Measurements from ENCODE around the gene CEP76. TPM values are rescaled to one million over a fixed set of nuclear protein-coding genes. Genes with fewer than 3 reads are reported as not detected.
A peak's percentile ranks its signal among the peaks of the same experiment; 100 is the strongest.

The CEP76 gene
- total RNA-seq, 1 experiment from 2014 or later = 18.6 TPM

- Histone ChIP-seq H3K4me1 (ENCODE audit: insufficient read depth, low read length) (no peaks in the 10 kb centered on the region; the same call in 1 of the 2 replicates), H2AK5ac (ENCODE audit: insufficient read length, low read length) (no peak overlapping the region), H3K56ac (ENCODE audit: insufficient read length, low read depth, low read length) (no peak overlapping the region), H3K4me2 (ENCODE audit: insufficient read depth, insufficient read length, low read length) (peak overlapping the region; percentile 89), H3K23me2 (ENCODE audit: insufficient read length, low read depth, low read length, poor library complexity, severe bottlenecking) (peaks cover 7% of the 10 kb centered on the region), H3K4ac (ENCODE audit: low read depth, low read length) (no peak overlapping the region), H4K91ac (ENCODE audit: insufficient read length, low read depth, low read length) (no peak overlapping the region), H3T11ph (ENCODE audit: low read length) (no peak overlapping the region), H2BK20ac (ENCODE audit: low read depth, low read length, poor library complexity, severe bottlenecking) (no peak overlapping the region), H3K18ac (ENCODE audit: insufficient read length, low read depth, low read length) (peak overlapping the region; percentile 83), H3K14ac (ENCODE audit: insufficient read depth, low read length) (peak overlapping the region; percentile 99), H3K9me3 (ENCODE audit: control insufficient read depth, low read depth, low read length) (no peaks in the 10 kb centered on the region), H3K9ac (ENCODE audit: extremely low read depth, insufficient read length, low read length) (peak overlapping the region; percentile 97), H2AFZ (ENCODE audit: low read length) (no peak overlapping the region), H4K20me1 (ENCODE audit: control insufficient read depth, insufficient read depth, insufficient read length) (no peaks in the 10 kb centered on the region), H3K27ac (ENCODE audit: insufficient read length, low read depth, low read length) (no peak overlapping the region), H2BK5ac (ENCODE audit: insufficient read length, low read length) (no peak overlapping the region), H3K27me3 (ENCODE audit: insufficient read depth, low read length) (no peaks in the 10 kb centered on the region; the same call in 1 of the 2 replicates), H4K8ac (replicated peaks; ENCODE audit: insufficient read length, low read depth, low read length) (peak overlapping the region; percentile 52), H2BK15ac (ENCODE audit: low read depth, low read length) (no peak overlapping the region), H3K23ac (ENCODE audit: insufficient read length, low read depth, low read length) (no peak overlapping the region), H3K79me1 (ENCODE audit: insufficient read depth, low read depth, low read length, poor library complexity, severe bottlenecking) (peaks cover 5% of the 10 kb centered on the region), H2BK12ac (ENCODE audit: insufficient read length, low read depth, low read length) (no peak overlapping the region), H4K5ac (ENCODE audit: insufficient read length, low read depth, low read length) (no peak overlapping the region), H3K79me2 (ENCODE audit: insufficient read depth, low read length) (peaks cover 22% of the 10 kb centered on the region; the same call in 1 of the 2 replicates), H2BK120ac (ENCODE audit: low read depth, low read length, poor library complexity, severe bottlenecking) (no peak overlapping the region)
- Mint-ChIP-seq H3K4me1 (peaks cover 22 to 27% of the 10 kb centered on the region in 2 experiments), H3K9me3 (peaks cover 3 to 4% of the 10 kb centered on the region in 2 experiments; a peak in 2 of 5 replicates), H3K27me3 (ENCODE audit: low read depth) (no peaks in the 10 kb centered on the region), H3K4me3 (peak overlapping the region; percentile 99), H3K27ac (peak overlapping the region; percentile 99 to 100 (median 99); a peak in 6 of 7 replicates), H3K36me3 (ENCODE audit: insufficient read depth in 1 of 3, low read depth in 3 of 3) (peaks cover 20 to 44% (median 33%) of the 10 kb centered on the region in 3 experiments; a peak in 6 of 7 replicates)
- no peak for DNase-seq
- TF ChIP-seq CTCF (conservative IDR thresholded peaks at IDR 0.05) = no peak
- WGBS (ENCODE audit: extremely low coverage, insufficient read length, low lambda C conversion rate) = no CpG with 5 or more reads among the region's 28 CpGs
Observed at GRCh38 chr18:12703096-12703567, 609 bp upstream of the CEP76 start.

All from H9 (cell line).